Mesenchymal stem cell (in vitro differentiated cells and primary cell): ENCODE results near the gene NCL.
A peak's percentile ranks its signal among the peaks of the same experiment; 100 is the strongest.
"Not testable (repeated sequence)": the region's sequence is repeated elsewhere in the genome, so short reads cannot be mapped to it uniquely, and the experiment has no call there.

Source experiments
- DNase-seq: peaks from one replicate; pipeline ENCODE4 v3.0.0-alpha.2; 2013
- H2AFZ ChIP-seq: one replicate; pipeline ENCODE4 v1.6.1; 2013; ENCODE audit warnings: low read depth, mild to moderate bottlenecking, control low read depth, inconsistent platforms, low read length, moderate library complexity
- H2AK5ac ChIP-seq: 2 replicates; pipeline ENCODE4 v1.6.1; 2013; ENCODE audit warnings: low read length, moderate library complexity, mild to moderate bottlenecking, inconsistent platforms; ENCODE audit not compliant: severe bottlenecking
- H2BK120ac ChIP-seq: one replicate; pipeline ENCODE4 v1.6.1; 2013; ENCODE audit warnings: low read depth, mild to moderate bottlenecking, inconsistent platforms, low read length, moderate library complexity
- H2BK12ac ChIP-seq, 2 experiments: one replicate each; pipeline ENCODE4 v1.6.1; 2013; ENCODE audit warnings: inconsistent platforms in 2 of 2, low read length in 2 of 2, mild to moderate bottlenecking in 2 of 2, moderate library complexity in 2 of 2, control low read depth in 1 of 2
- H2BK15ac ChIP-seq: one replicate; pipeline ENCODE4 v1.6.1; 2013; ENCODE audit warnings: mild to moderate bottlenecking, low read depth, inconsistent platforms; ENCODE audit not compliant: poor library complexity, severe bottlenecking
- H2BK5ac ChIP-seq: 2 replicates; pipeline ENCODE4 v1.6.1; 2013; ENCODE audit warnings: low read depth, mild to moderate bottlenecking, low read length, control low read depth, inconsistent platforms; ENCODE audit not compliant: poor library complexity, severe bottlenecking
- H3K14ac ChIP-seq, 2 experiments: one replicate each; pipeline ENCODE4 v1.6.1; 2013; ENCODE audit warnings: inconsistent platforms in 2 of 2, low read length in 2 of 2, control low read depth in 1 of 2, mild to moderate bottlenecking in 1 of 2, moderate library complexity in 1 of 2
- H3K18ac ChIP-seq, 2 experiments: one replicate each; pipeline ENCODE4 v1.6.1; 2013; ENCODE audit warnings: inconsistent platforms in 2 of 2, low read length in 2 of 2, control low read depth in 1 of 2, low read depth in 1 of 2, mild to moderate bottlenecking in 1 of 2
- H3K23ac ChIP-seq, 2 experiments: one replicate each; pipeline ENCODE4 v1.6.1; 2013; ENCODE audit warnings: inconsistent platforms in 2 of 2, low read length in 2 of 2, mild to moderate bottlenecking in 2 of 2, moderate library complexity in 2 of 2, control low read depth in 1 of 2
- H3K27ac ChIP-seq: 2 replicates; pipeline ENCODE4 v1.5.1; 2013; ENCODE audit warnings: mild to moderate bottlenecking, moderate library complexity, low read length, control low read depth, inconsistent platforms; ENCODE audit not compliant: poor library complexity, severe bottlenecking
- H3K27me3 ChIP-seq, 2 experiments: 2 replicates each; pipeline versions ENCODE4 v1.6.1 to v1.7.0; 2013; ENCODE audit warnings: low read length in 2 of 2, mild to moderate bottlenecking in 2 of 2, moderate library complexity in 2 of 2, control low read depth in 1 of 2, inconsistent platforms in 1 of 2; ENCODE audit not compliant: control insufficient read depth in 1 of 2, insufficient read depth in 1 of 2
- H3K36me3 ChIP-seq, 2 experiments: 2 replicates each; pipeline versions ENCODE4 v1.6.1 to v1.7.0; 2013; ENCODE audit warnings: low read length in 2 of 2, control low read depth in 1 of 2, inconsistent platforms in 1 of 2, low read depth in 1 of 2, mild to moderate bottlenecking in 1 of 2; ENCODE audit not compliant: insufficient read depth in 2 of 2, control insufficient read depth in 1 of 2
- H3K4ac ChIP-seq, 2 experiments: one replicate each; pipeline ENCODE4 v1.6.1; 2013; ENCODE audit warnings: inconsistent platforms in 2 of 2, low read length in 2 of 2, mild to moderate bottlenecking in 2 of 2, moderate library complexity in 2 of 2, control low read depth in 1 of 2, low read depth in 1 of 2
- H3K4me1 ChIP-seq: 2 replicates; pipeline ENCODE4 v1.6.1; 2013; ENCODE audit warnings: low read depth, low read length, control low read depth; ENCODE audit not compliant: control insufficient read depth, insufficient read depth
- H3K4me2 ChIP-seq: 2 replicates; pipeline ENCODE4 v1.6.1; 2013; ENCODE audit warnings: low read length, mild to moderate bottlenecking, inconsistent platforms; ENCODE audit not compliant: poor library complexity, severe bottlenecking
- H3K4me3 ChIP-seq, 2 experiments: 2 replicates each; pipeline versions ENCODE4 v1.5.1 to v1.7.0; 2013; ENCODE audit warnings: low read length in 2 of 2, mild to moderate bottlenecking in 2 of 2, control low read depth in 1 of 2, low read depth in 1 of 2; ENCODE audit not compliant: insufficient read depth in 1 of 2
- H3K79me1 ChIP-seq: replicated peaks from 2 replicates; pipeline ENCODE4 v1.6.1; 2013; ENCODE audit warnings: mild to moderate bottlenecking, control low read depth, low read length, inconsistent platforms; ENCODE audit not compliant: poor library complexity, severe bottlenecking
- H3K9ac ChIP-seq: 2 replicates; pipeline ENCODE4 v1.7.0; 2013; ENCODE audit warnings: mild to moderate bottlenecking, low read length, moderate library complexity
- H3K9me3 ChIP-seq: 2 replicates; pipeline ENCODE4 v1.7.0; 2013; ENCODE audit warnings: mild to moderate bottlenecking, low read length; ENCODE audit not compliant: control insufficient read depth
- H4K8ac ChIP-seq: one replicate; pipeline ENCODE4 v1.6.1; 2013; ENCODE audit warnings: inconsistent platforms, mild to moderate bottlenecking, low read length, moderate library complexity
- H4K91ac ChIP-seq: one replicate; pipeline ENCODE4 v1.6.1; 2013; ENCODE audit warnings: mild to moderate bottlenecking, low read length, inconsistent platforms
- WGBS: methylation state at CpG from one replicate; pipeline ENCODE4 v1.1.7; 2013; ENCODE audit warnings: mixed read lengths; 5-methylcytosine and 5-hydroxymethylcytosine counted together

The NCL gene

GRCh38 chr2:231464576-231465540, 574 bp upstream of the NCL start:
- H3K18ac ChIP-seq, result peak overlapping the region; percentile 40 to 80
- H4K8ac ChIP-seq, result peak overlapping the region; percentile 94
- peak overlapping the region; percentile 6 for H2BK120ac ChIP-seq
- peaks cover 13 to 33% of the 10 kb centered on the region in 2 experiments for H3K36me3 ChIP-seq
- peak overlapping the region; percentile 99 for H3K9ac ChIP-seq
- H3K27me3 ChIP-seq, result no peaks in the 10 kb centered on the region
- peak overlapping the region in 1 of 2 experiments; percentile 92 for H3K14ac ChIP-seq
- H3K4me1 ChIP-seq, result peaks cover 10% of the 10 kb centered on the region
- peak overlapping the region; percentile 96 for H2BK15ac ChIP-seq
- H2BK12ac ChIP-seq, result no peak overlapping the region
- H3K4ac ChIP-seq, result peak overlapping the region; percentile 85 to 93
- H3K79me1 ChIP-seq, result no peaks in the 10 kb centered on the region
- H3K4me3 ChIP-seq, result peak overlapping the region; percentile 79 to 85
- peak overlapping the region; percentile 91 for H2BK5ac ChIP-seq
- DNase-seq, result no peak
- no peaks in the 10 kb centered on the region for H3K9me3 ChIP-seq
- H3K27ac ChIP-seq, result peak overlapping the region; percentile 87
- no peak overlapping the region for H2AK5ac ChIP-seq
- H3K4me2 ChIP-seq, result peak overlapping the region; percentile 88
- 5% methylated on average over 62 of the region's 81 CpGs for WGBS
- H2AFZ ChIP-seq, result peak overlapping the region; percentile 92
- H4K91ac ChIP-seq, result peak overlapping the region; percentile 12
- peak overlapping the region in 1 of 2 experiments; percentile 80 for H3K23ac ChIP-seq

DNA sequence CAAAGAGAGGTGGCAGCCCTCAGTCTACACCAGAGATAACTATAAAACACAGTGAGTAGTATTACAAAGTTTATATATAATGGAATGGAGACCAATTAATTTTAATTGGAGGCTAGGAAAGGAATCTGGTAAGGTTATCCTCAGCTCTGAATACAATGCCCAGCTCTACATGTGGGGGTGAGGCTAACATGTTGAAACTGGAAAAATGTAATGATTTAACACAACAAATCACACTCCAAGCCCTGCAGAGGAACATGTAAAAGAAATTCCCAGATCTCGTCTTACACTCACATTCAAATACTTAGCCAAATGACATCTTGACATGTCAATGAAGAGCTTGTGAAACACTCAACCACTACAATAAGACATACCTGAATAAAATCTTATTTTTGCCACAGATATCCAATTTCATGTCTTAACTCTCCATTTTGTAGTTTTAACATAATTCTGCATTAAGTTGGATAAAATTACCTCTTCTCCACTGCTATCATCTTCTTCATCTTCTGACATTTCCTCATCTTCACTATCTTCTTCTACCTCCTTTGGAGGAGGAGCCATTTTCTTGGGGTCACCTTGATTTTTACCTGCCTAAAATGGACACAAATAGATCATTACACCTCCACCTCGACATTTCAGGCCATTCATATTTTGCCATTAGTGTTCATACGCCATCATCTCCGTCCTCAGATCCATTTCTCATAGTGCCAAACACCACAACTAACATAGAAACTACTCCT, 1.4 kb downstream of the NCL start:
- Histone ChIP-seq H2BK5ac (no peak overlapping the region), H3K14ac (no peak overlapping the region), H3K4me3 (peak overlapping the region in 1 of 2 experiments; percentile 91), H3K23ac (no peak overlapping the region), H3K4me1 (peaks cover 10% of the 10 kb centered on the region), H2BK12ac (no peak overlapping the region), H3K4me2 (peak overlapping the region; percentile 76), H3K27ac (no peak overlapping the region), H2AFZ (no peak overlapping the region), H2AK5ac (no peak overlapping the region), H3K27me3 (no peaks in the 10 kb centered on the region), H3K4ac (no peak overlapping the region), H3K18ac (no peak overlapping the region), H3K79me1 (peaks cover 4% of the 10 kb centered on the region), H2BK120ac (no peak overlapping the region), H4K8ac (no peak overlapping the region), H4K91ac (no peak overlapping the region), H2BK15ac (no peak overlapping the region), H3K9me3 (no peaks in the 10 kb centered on the region), H3K9ac (peak overlapping the region; percentile 99), H3K36me3 (peaks cover 18 to 53% of the 10 kb centered on the region in 2 experiments)
- 10% methylated on average over 4 of the region's 4 CpGs for WGBS
- no peak for DNase-seq

DNA sequence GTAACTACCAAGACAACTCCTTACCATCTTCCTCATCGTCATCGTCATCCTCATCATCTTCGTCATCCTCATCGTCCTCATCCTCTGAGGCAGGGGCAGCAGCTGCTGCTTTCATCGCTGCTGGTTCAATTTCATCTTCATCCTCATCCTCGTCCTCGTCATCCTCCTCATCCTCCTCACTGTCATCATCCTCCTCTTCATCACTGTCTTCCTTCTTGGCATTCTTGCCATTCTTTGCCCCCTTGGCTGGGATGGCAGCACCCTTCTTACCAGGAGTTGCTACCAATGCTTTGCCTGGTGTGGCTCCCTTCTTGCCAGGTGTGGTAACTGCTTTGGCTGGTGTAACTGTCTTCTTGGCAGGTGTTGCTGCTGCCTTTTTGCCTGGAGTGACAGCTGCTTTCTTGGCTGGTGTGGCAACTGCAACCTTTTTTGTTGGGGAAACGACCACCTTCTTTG, 2.7 kb downstream of the NCL start:
- WGBS, result 95% methylated on average over 8 of the region's 8 CpGs

DNA sequence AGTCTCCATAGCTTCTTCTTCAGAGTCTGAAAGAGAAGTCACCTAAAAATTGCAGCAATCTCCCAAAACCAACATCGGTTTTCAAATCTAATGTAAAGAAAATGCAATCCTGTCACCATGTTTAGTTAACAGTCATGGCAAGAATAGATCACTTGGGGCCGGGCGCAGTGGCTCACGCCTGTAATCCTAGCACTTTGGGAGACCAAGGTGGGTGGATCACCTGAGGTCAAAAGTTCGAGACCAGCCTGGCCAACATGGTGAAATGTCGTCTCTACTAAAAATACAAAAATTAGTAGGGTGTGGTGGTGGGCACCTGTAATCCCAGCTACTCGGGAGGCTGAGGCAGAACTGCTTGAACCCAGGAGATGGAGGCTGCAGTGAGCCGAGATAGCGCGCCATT, 3.4 kb downstream of the NCL start:
- H3K27me3 ChIP-seq, H2BK12ac ChIP-seq, H3K4me1 ChIP-seq, H2BK120ac ChIP-seq, H4K91ac ChIP-seq, H2BK15ac ChIP-seq, H3K79me1 ChIP-seq, H2AFZ ChIP-seq, H3K23ac ChIP-seq, H2AK5ac ChIP-seq, H3K18ac ChIP-seq, H3K14ac ChIP-seq, H3K9me3 ChIP-seq, H4K8ac ChIP-seq, DNase-seq, H2BK5ac ChIP-seq, H3K27ac ChIP-seq, H3K9ac ChIP-seq, H3K4me3 ChIP-seq, H3K4ac ChIP-seq, H3K4me2 ChIP-seq: not testable (repeated sequence)
- 97% methylated on average over 7 of the region's 10 CpGs for WGBS
- H3K36me3 ChIP-seq, result peaks cover 24 to 73% of the 10 kb centered on the region in 2 experiments

More for the DNA sequence above, 2.7 kb downstream of the NCL start:
- Histone ChIP-seq H3K27me3 (no peaks in the 10 kb centered on the region), H2BK120ac (no peak overlapping the region), H3K36me3 (peaks cover 19 to 66% of the 10 kb centered on the region in 2 experiments), H3K18ac (no peak overlapping the region), H2AFZ (no peak overlapping the region), H4K8ac (no peak overlapping the region), H2AK5ac (no peak overlapping the region), H2BK5ac (no peak overlapping the region), H3K4me1 (peaks cover 10% of the 10 kb centered on the region), H4K91ac (no peak overlapping the region), H3K79me1 (peaks cover 4% of the 10 kb centered on the region), H3K4me2 (no peak overlapping the region), H3K27ac (no peak overlapping the region), H3K14ac (no peak overlapping the region), H3K4me3 (no peak overlapping the region), H3K23ac (peak overlapping the region in 1 of 2 experiments; percentile 12), H2BK12ac (no peak overlapping the region), H3K9ac (peak overlapping the region; percentile 99), H3K4ac (no peak overlapping the region), H2BK15ac (peak overlapping the region; percentile 17), H3K9me3 (no peaks in the 10 kb centered on the region)
- DNase-seq, result no peak
